Measurements from ENCODE around the gene STARD6. TPM values are rescaled to one million over a fixed set of nuclear protein-coding genes. Genes with fewer than 3 reads are reported as not detected.
"Not testable (repeated sequence)": the region's sequence is repeated elsewhere in the genome, so short reads cannot be mapped to it uniquely, and the experiment has no call there.

Gene STARD6
- total RNA-seq, 1 donor from 2014 or later = not detected

DNA sequence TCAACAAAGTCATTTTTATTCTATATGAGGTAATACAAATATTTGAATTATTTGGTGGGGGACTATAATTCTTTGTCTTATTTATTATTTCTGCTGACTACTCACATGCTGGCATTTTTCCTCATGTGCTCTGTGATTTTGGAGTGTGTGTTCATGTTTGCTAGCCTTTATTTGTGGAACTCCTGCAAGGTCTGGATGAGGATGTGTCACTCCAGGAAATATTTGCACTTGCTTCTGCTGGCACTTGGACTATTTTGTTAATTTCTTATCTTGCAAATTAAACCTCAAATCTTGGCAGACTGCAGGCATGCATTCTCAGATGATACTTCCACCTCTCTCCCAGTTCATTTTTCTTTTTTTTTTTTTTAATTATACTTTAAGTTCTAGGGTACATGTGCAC lies 54.2 kb downstream of the STARD6 start:
- Histone ChIP-seq H3K9me3 (ENCODE audit: control insufficient read depth in 3 of 3, low read length in 3 of 3) (peaks cover 0 to 2% (median 0%) of the 10 kb centered on the region in 3 donors), H3K9ac (ENCODE audit: low read depth in 1 of 3, low read length in 3 of 3) (no peak overlapping the region), H3K36me3 (ENCODE audit: control insufficient read depth in 3 of 3, insufficient read depth in 3 of 3, low read length in 3 of 3) (no peaks in the 10 kb centered on the region), H3K27me3 (ENCODE audit: control insufficient read depth in 3 of 3, insufficient read depth in 3 of 3, low read length in 3 of 3) (no peaks in the 10 kb centered on the region), H3K27ac (ENCODE audit: low read depth, low read length) (no peak overlapping the region), H3K4me1 (ENCODE audit: control insufficient read depth in 3 of 3, insufficient read depth in 3 of 3, low read length in 3 of 3) (no peaks in the 10 kb centered on the region), H3K4me3 (ENCODE audit: low read length in 3 of 3) (no peak overlapping the region)

DNA sequence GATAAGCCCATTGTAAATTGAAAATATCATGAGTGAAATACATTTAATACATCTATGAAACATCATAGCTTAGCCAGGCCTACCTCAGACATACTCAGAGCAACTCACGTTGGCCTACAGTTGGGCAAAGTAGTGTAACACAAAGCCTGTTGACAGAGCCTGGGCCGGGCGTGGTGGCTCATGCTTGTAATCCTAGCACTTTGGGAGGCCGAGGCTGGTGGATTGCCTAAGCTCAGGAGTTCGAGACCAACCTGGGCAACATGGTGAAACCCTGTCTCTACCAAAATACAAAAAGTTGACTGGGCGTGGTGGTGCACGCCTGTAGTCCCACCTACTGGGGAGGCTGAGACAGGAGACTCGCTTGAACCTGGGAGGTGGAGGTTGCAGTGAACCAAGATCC lies 58.7 kb downstream of the STARD6 start:
- H3K9me3 ChIP-seq (ENCODE audit: control insufficient read depth in 3 of 3, low read length in 3 of 3); H3K27me3 ChIP-seq (ENCODE audit: control insufficient read depth in 3 of 3, insufficient read depth in 3 of 3, low read length in 3 of 3); H3K4me3 ChIP-seq (ENCODE audit: low read length in 3 of 3); H3K4me1 ChIP-seq (ENCODE audit: control insufficient read depth in 3 of 3, insufficient read depth in 3 of 3, low read length in 3 of 3); H3K9ac ChIP-seq (ENCODE audit: low read depth in 1 of 3, low read length in 3 of 3); H3K27ac ChIP-seq (ENCODE audit: low read depth, low read length); H3K36me3 ChIP-seq (ENCODE audit: control insufficient read depth in 3 of 3, insufficient read depth in 3 of 3, low read length in 3 of 3): not testable (repeated sequence)

DNA sequence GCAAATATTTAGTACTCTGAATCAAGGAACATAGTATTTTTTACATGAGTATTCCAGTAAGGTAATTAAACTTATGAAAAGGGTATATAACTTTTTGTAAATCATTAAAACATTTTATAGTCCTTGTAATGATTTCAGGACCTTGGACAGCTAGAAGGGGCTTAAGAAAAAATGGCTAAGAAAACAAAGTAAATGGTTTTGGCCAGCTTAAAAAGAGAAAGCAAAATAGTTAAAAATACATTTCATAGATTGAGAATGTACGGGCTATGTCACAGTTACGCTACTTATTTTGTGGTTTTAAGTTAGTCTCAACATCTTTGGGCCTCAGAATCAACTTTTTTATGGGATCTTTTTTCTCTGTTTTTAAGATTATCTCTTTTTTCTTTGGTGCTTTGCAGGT lies 61.6 kb downstream of the STARD6 start:
- Histone ChIP-seq H3K9ac (ENCODE audit: low read depth in 1 of 3, low read length in 3 of 3) (no peak overlapping the region), H3K9me3 (ENCODE audit: control insufficient read depth in 3 of 3, low read length in 3 of 3) (peaks cover 0 to 2% (median 2%) of the 10 kb centered on the region in 3 donors), H3K27ac (ENCODE audit: low read depth, low read length) (no peak overlapping the region), H3K27me3 (ENCODE audit: control insufficient read depth in 3 of 3, insufficient read depth in 3 of 3, low read length in 3 of 3) (no peaks in the 10 kb centered on the region), H3K4me3 (ENCODE audit: low read length in 3 of 3) (no peak overlapping the region), H3K36me3 (ENCODE audit: control insufficient read depth in 3 of 3, insufficient read depth in 3 of 3, low read length in 3 of 3) (peaks cover 4 to 11% (median 10%) of the 10 kb centered on the region in 3 donors), H3K4me1 (ENCODE audit: control insufficient read depth in 3 of 3, insufficient read depth in 3 of 3, low read length in 3 of 3) (no peaks in the 10 kb centered on the region)

DNA sequence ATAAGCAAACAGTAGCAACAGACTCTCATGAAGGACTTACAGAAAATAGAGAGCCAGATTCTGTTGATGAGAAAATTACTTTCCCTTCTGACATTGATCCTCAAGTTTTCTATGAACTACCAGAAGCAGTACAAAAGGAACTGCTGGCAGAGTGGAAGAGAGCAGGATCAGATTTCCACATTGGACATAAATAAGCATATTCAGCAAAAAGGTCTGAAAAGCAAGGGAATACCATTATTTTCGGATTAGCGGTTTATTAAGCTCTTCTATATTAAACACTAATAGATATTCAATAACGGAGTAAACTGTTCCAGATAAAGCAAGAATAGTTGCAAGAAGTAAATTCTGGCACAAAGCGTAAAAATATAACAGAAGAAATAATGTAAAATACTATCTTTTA lies 63.4 kb downstream of the STARD6 start:
- no peaks in the 10 kb centered on the region for H3K4me1 ChIP-seq (ENCODE audit: control insufficient read depth in 3 of 3, insufficient read depth in 3 of 3, low read length in 3 of 3)
- no peak overlapping the region for H3K9ac ChIP-seq (ENCODE audit: low read depth in 1 of 3, low read length in 3 of 3)
- peaks cover 0 to 2% (median 0%) of the 10 kb centered on the region in 3 donors for H3K9me3 ChIP-seq (ENCODE audit: control insufficient read depth in 3 of 3, low read length in 3 of 3)
- H3K4me3 ChIP-seq (ENCODE audit: low read length in 3 of 3) = no peak overlapping the region
- no peak overlapping the region for H3K27ac ChIP-seq (ENCODE audit: low read depth, low read length)
- H3K27me3 ChIP-seq (ENCODE audit: control insufficient read depth in 3 of 3, insufficient read depth in 3 of 3, low read length in 3 of 3) = no peaks in the 10 kb centered on the region
- peaks cover 4 to 13% (median 11%) of the 10 kb centered on the region in 3 donors for H3K36me3 ChIP-seq (ENCODE audit: control insufficient read depth in 3 of 3, insufficient read depth in 3 of 3, low read length in 3 of 3)

DNA sequence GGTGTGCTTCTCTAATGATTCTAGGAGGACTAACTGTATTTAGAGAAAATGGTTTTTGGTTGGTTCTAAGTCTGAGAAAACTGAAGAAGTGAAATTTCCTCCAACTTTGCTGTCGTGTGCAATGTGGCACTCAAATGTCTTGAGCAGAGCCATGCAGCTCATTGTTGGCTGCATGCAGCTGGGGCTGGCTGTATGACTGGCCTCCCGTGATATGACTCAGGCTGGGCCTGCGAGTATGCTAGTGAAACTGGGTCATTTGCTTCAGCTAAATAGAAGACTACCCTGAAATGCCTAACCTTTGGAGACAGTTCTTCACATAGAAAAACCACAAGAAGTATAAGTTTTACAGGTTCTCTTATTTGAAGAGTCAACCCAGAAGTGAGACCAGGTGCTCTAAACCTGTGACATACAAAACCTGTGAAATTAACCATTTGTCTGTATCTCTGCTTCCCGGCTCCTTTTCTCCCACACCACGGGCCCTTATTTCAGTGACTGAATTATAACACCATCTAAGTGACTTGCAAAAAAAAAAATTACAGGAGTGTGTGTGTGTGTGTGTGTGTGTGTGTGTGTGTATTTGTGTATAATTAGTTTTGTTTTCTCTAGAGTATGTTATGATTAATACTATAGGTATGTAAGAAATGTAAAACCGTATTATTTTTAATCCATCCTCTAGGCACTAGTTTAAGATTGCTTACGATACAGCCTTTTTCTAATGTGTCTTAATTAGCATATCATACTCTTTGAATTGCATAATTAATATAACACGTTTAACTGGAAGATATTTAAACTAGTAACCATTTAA lies 72.5 kb downstream of the STARD6 start:
- Histone ChIP-seq H3K4me3 (ENCODE audit: low read length in 3 of 3) (no peak overlapping the region), H3K9ac (ENCODE audit: low read depth in 1 of 3, low read length in 3 of 3) (no peak overlapping the region), H3K36me3 (ENCODE audit: control insufficient read depth in 3 of 3, insufficient read depth in 3 of 3, low read length in 3 of 3) (peaks cover 3 to 32% (median 16%) of the 10 kb centered on the region in 3 donors), H3K27ac (ENCODE audit: low read depth, low read length) (peak overlapping the region; percentile 14), H3K9me3 (ENCODE audit: control insufficient read depth in 3 of 3, low read length in 3 of 3) (no peaks in the 10 kb centered on the region), H3K27me3 (ENCODE audit: control insufficient read depth in 3 of 3, insufficient read depth in 3 of 3, low read length in 3 of 3) (no peaks in the 10 kb centered on the region), H3K4me1 (ENCODE audit: control insufficient read depth in 3 of 3, insufficient read depth in 3 of 3, low read length in 3 of 3) (no peaks in the 10 kb centered on the region)

DNA sequence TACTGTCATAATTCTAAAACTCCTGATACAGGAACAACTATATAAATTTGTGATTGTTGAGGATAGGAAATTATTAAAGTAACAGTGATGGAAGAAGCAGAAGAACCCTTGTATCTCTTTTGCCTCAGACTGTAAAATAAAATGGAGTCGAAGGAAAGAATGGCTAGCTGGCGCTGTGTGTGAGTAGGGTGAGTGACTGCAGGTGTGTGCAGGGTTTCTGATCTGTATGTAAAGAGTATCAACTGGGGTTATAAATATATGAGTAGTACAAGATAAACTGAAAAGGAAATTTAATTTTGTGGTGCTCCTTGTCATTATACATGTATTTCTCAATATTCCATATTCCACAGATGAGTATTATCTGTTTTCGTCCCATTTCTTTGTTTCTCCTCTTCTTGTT lies 73.1 kb downstream of the STARD6 start:
- no peak overlapping the region for H3K27ac ChIP-seq (ENCODE audit: low read depth, low read length)
- H3K4me1 ChIP-seq (ENCODE audit: control insufficient read depth in 3 of 3, insufficient read depth in 3 of 3, low read length in 3 of 3) = no peaks in the 10 kb centered on the region
- peaks cover 3 to 30% (median 19%) of the 10 kb centered on the region in 3 donors for H3K36me3 ChIP-seq (ENCODE audit: control insufficient read depth in 3 of 3, insufficient read depth in 3 of 3, low read length in 3 of 3)
- no peak overlapping the region for H3K4me3 ChIP-seq (ENCODE audit: low read length in 3 of 3)
- no peaks in the 10 kb centered on the region for H3K9me3 ChIP-seq (ENCODE audit: control insufficient read depth in 3 of 3, low read length in 3 of 3)
- H3K27me3 ChIP-seq (ENCODE audit: control insufficient read depth in 3 of 3, insufficient read depth in 3 of 3, low read length in 3 of 3) = no peaks in the 10 kb centered on the region
- H3K9ac ChIP-seq (ENCODE audit: low read depth in 1 of 3, low read length in 3 of 3) = no peak overlapping the region

DNA sequence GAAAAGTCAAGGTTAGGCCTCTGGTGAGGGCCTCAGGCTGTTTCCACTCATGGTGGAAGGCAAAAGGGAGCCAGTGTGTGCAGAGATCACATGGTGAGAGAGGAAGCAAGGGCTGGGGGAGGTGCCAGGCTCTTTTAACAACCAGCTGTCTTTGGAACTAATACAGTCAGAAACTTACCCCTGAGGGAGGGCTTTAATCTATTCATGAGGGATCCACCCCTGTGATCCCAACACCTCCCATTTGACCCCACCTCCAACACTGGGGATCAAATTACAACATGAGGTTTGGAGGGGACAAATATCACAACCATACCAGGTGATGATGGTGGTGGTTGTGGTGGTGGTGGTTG lies 77.5 kb downstream of the STARD6 start:
- Histone ChIP-seq H3K27ac (ENCODE audit: low read depth, low read length) (no peak overlapping the region), H3K9ac (ENCODE audit: low read depth in 1 of 3, low read length in 3 of 3) (no peak overlapping the region), H3K36me3 (ENCODE audit: control insufficient read depth in 3 of 3, insufficient read depth in 3 of 3, low read length in 3 of 3) (peaks cover 9 to 25% (median 17%) of the 10 kb centered on the region in 3 donors)

DNA sequence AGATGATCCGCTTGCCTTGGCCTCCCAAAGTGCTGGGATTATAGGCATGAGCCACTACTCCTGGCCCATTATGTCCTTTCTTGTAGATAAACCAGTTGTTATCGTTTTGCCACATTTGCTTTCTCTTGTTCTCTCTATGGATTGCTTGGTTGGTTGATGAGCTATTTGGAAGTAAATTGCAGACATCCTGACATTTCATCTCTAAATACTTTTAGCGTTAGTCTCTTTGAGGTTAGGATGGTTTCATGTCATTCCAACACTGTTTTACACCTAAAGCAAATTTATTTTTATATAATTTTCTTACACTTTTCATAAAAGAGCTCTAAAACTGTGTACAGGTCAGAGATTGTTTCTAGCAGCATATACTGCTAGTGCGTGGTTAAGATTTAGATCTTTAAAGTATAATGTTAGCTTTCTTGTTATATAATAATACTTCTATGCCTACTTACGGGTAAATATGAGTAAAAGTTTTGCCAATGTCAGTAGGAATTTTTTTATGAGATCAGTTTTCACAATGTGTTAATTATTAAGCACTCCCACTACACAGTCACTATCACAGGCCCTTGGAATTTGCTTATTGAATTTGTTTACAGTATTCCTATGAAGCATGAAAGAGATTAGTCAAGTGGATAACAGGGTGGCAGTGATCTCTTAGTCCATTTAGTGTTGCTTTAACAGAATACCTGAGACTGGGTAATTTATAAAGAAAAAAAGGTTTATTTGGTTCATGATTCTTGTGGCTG lies 78.0 kb downstream of the STARD6 start:
- no peak overlapping the region for H3K9ac ChIP-seq (ENCODE audit: low read depth in 1 of 3, low read length in 3 of 3)
- H3K36me3 ChIP-seq (ENCODE audit: control insufficient read depth in 3 of 3, insufficient read depth in 3 of 3, low read length in 3 of 3) = peaks cover 9 to 25% (median 17%) of the 10 kb centered on the region in 3 donors
- no peak overlapping the region for H3K27ac ChIP-seq (ENCODE audit: low read depth, low read length)
- H3K9me3 ChIP-seq (ENCODE audit: control insufficient read depth in 3 of 3, low read length in 3 of 3) = no peaks in the 10 kb centered on the region
- no peaks in the 10 kb centered on the region for H3K27me3 ChIP-seq (ENCODE audit: control insufficient read depth in 3 of 3, insufficient read depth in 3 of 3, low read length in 3 of 3)
- no peak overlapping the region for H3K4me3 ChIP-seq (ENCODE audit: low read length in 3 of 3)
- no peaks in the 10 kb centered on the region for H3K4me1 ChIP-seq (ENCODE audit: control insufficient read depth in 3 of 3, insufficient read depth in 3 of 3, low read length in 3 of 3)

More for the DNA sequence above, 77.5 kb downstream of the STARD6 start:
- no peaks in the 10 kb centered on the region for H3K4me1 ChIP-seq (ENCODE audit: control insufficient read depth in 3 of 3, insufficient read depth in 3 of 3, low read length in 3 of 3)
- no peak overlapping the region for H3K4me3 ChIP-seq (ENCODE audit: low read length in 3 of 3)
- H3K9me3 ChIP-seq (ENCODE audit: control insufficient read depth in 3 of 3, low read length in 3 of 3) = no peaks in the 10 kb centered on the region
- H3K27me3 ChIP-seq (ENCODE audit: control insufficient read depth in 3 of 3, insufficient read depth in 3 of 3, low read length in 3 of 3) = no peaks in the 10 kb centered on the region

DNA sequence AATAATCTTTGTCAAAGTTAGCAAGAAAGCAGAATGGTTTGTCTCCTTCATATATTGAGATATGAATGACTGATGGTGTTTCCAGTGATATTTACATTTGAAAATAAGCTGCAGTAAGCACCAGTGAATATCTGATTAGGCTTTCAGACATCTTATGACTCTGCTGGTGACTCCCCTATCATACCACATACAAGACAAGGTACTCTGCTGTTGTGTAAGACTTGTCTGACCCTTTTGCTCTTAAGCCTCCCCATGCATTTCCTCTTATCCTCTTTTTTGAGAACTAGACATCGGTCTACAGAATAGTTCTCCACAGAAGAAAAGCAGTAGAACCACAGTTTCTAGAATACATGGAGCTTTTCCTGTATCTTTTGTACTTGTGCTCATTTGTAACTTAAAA lies 79.0 kb downstream of the STARD6 start:
- Histone ChIP-seq H3K9me3 (ENCODE audit: control insufficient read depth in 3 of 3, low read length in 3 of 3) (no peaks in the 10 kb centered on the region), H3K27me3 (ENCODE audit: control insufficient read depth in 3 of 3, insufficient read depth in 3 of 3, low read length in 3 of 3) (no peaks in the 10 kb centered on the region), H3K36me3 (ENCODE audit: control insufficient read depth in 3 of 3, insufficient read depth in 3 of 3, low read length in 3 of 3) (peaks cover 9 to 18% (median 17%) of the 10 kb centered on the region in 3 donors), H3K4me3 (ENCODE audit: low read length in 3 of 3) (no peak overlapping the region), H3K4me1 (ENCODE audit: control insufficient read depth in 3 of 3, insufficient read depth in 3 of 3, low read length in 3 of 3) (no peaks in the 10 kb centered on the region), H3K27ac (ENCODE audit: low read depth, low read length) (no peak overlapping the region), H3K9ac (ENCODE audit: low read depth in 1 of 3, low read length in 3 of 3) (no peak overlapping the region)

DNA sequence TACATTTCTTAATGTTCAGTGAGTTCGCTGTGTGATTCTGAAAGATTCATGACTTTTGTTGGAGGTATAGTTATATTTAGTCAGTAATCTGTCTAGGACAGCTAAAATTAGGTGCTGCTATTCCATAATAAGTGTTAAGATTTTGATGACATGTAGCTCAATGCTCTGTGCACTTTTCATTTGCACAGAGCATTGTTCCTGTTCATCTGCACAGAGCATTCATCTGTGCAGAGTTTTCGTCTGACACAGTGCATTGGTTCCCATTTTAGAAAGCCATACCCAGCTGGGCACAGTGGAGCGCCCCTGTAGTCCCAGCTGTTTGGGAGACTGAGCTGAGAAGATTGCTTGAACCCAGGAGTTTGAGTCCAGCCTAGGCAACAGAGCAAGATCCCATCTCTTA lies 79.8 kb downstream of the STARD6 start:
- Histone ChIP-seq H3K9me3 (ENCODE audit: control insufficient read depth in 3 of 3, low read length in 3 of 3) (no peaks in the 10 kb centered on the region), H3K27ac (ENCODE audit: low read depth, low read length) (no peak overlapping the region), H3K36me3 (ENCODE audit: control insufficient read depth in 3 of 3, insufficient read depth in 3 of 3, low read length in 3 of 3) (peaks cover 9 to 18% (median 13%) of the 10 kb centered on the region in 3 donors), H3K4me3 (ENCODE audit: low read length in 3 of 3) (no peak overlapping the region), H3K27me3 (ENCODE audit: control insufficient read depth in 3 of 3, insufficient read depth in 3 of 3, low read length in 3 of 3) (no peaks in the 10 kb centered on the region), H3K9ac (ENCODE audit: low read depth in 1 of 3, low read length in 3 of 3) (no peak overlapping the region), H3K4me1 (ENCODE audit: control insufficient read depth in 3 of 3, insufficient read depth in 3 of 3, low read length in 3 of 3) (no peaks in the 10 kb centered on the region)

Measured in skeletal muscle tissue (tissue), 4 donors.